Gastrocnemius medialis (tissue), 4 donors: ENCODE results near the gene FARP1. TPM values are rescaled to one million over a fixed set of nuclear protein-coding genes. Genes with fewer than 3 reads are reported as not detected.

Experiments used
- ATAC-seq, 2 donors: fragments of 150-250 bp; one replicate each; pipeline ENCODE4 v1.9.1; 2016
- DNase-seq, 2 donors: peaks; one replicate each; pipeline ENCODE4 v3.0.0-alpha.2; 2019
- H3K27ac ChIP-seq, 4 donors: fragments of 200-600 bp; sonication (generic); 1 replicate in 1 of 4; 2 replicates in 3 of 4; pipeline ENCODE4 v1.5.1; 2016 to 2018; ENCODE audit warnings: mild to moderate bottlenecking in 2 of 4, moderate library complexity in 1 of 4
- H3K27me3 ChIP-seq, 3 donors: fragments of 200-600 bp; sonication (generic) in 2 of 3; 1 replicate in 1 of 3; 2 replicates in 2 of 3; pipeline versions ENCODE4 v1.5.1 to v1.6.0; 2016 to 2019; ENCODE audit warnings: mild to moderate bottlenecking in 1 of 3, moderate library complexity in 1 of 3
- H3K36me3 ChIP-seq, 2 donors: fragments of 200-600 bp; sonication (generic) in 1 of 2; one replicate each; pipeline ENCODE4 v1.5.1; 2017 to 2018
- H3K4me1 ChIP-seq, 2 donors: fragments of 200-600 bp; sonication (generic) in 1 of 2; one replicate each; pipeline ENCODE4 v1.5.1; 2016 to 2017; ENCODE audit warnings: mild to moderate bottlenecking in 2 of 2
- H3K4me3 ChIP-seq, 4 donors: fragments of 200-600 bp; sonication (generic) in 3 of 4; 1 replicate in 1 of 4; 2 replicates in 3 of 4; pipeline ENCODE4 v1.5.1; 2016 to 2019; ENCODE audit warnings: mild to moderate bottlenecking in 2 of 4
- H3K9me3 ChIP-seq, 3 donors: fragments of 200-600 bp; sonication (generic) in 2 of 3; 1 replicate in 1 of 3; 2 replicates in 2 of 3; pipeline ENCODE4 v1.5.1; 2016 to 2019
- POLR2A ChIP-seq, 2 donors: fragments of 450-650 bp; IDR thresholded peaks; one replicate each; pipeline ENCODE4 v1.6.1; 2017; ENCODE audit warnings: antibody characterized with exemption in 2 of 2, mild to moderate bottlenecking in 2 of 2, moderate library complexity in 2 of 2
- in situ Hi-C, 4 donors: fragments of 200-750 bp; cut with MboI; loops; one replicate each; pipeline versions ENCODE4 v1.15.0 to v1.8.0; 2017; ENCODE audit warnings: low sequenced_read_pairs in 4 of 4
- intact Hi-C: fragments of 100-400 bp; cut with DNase I; formaldehyde crosslinking; loops from one replicate; pipeline ENCODE4 v1.15.1; 2023; ENCODE audit warnings: low total_unique reads
- total RNA-seq, 4 donors: library from RNA; depleted of rRNA; stranded (reverse); fragments of >200 nt; gene quantifications; one replicate each; pipeline versions ENCODE4 v1.1.0 to v1.2.3, GENCODE V29; 2016
- TF ChIP-seq, protein P1 (sequence below), 5 experiments: fragments of 450-650 bp in 3 of 5; fragments of 200-600 bp in 2 of 5; sonication (generic) in 2 of 5; IDR thresholded peaks in 4 of 5; conservative IDR thresholded peaks in 1 of 5; 1 replicate in 4 of 5; 2 replicates in 1 of 5; pipeline ENCODE4 v1.5.1; 2016 to 2019; ENCODE audit warnings: antibody characterized with exemption in 5 of 5, mild to moderate bottlenecking in 3 of 5, moderate library complexity in 3 of 5

The FARP1 gene
- total RNA-seq, 4 donors from 2014 or later, result 3.5 to 9.8 (median 4.9) TPM

GRCh38 chr13:98351636-98352035 lies 208.7 kb downstream of the FARP1 start:
- Histone ChIP-seq H3K4me1 (no peaks in the 10 kb centered on the region), H3K36me3 (no peaks in the 10 kb centered on the region), H3K4me3 (no peak overlapping the region), H3K27ac (no peak overlapping the region), H3K27me3 (no peaks in the 10 kb centered on the region), H3K9me3 (no peaks in the 10 kb centered on the region)
- no peak for DNase-seq
- no peak for ATAC-seq
- no peak for TF ChIP-seq POLR2A (IDR thresholded peaks at IDR 0.05)
- TF ChIP-seq, protein P1, sequence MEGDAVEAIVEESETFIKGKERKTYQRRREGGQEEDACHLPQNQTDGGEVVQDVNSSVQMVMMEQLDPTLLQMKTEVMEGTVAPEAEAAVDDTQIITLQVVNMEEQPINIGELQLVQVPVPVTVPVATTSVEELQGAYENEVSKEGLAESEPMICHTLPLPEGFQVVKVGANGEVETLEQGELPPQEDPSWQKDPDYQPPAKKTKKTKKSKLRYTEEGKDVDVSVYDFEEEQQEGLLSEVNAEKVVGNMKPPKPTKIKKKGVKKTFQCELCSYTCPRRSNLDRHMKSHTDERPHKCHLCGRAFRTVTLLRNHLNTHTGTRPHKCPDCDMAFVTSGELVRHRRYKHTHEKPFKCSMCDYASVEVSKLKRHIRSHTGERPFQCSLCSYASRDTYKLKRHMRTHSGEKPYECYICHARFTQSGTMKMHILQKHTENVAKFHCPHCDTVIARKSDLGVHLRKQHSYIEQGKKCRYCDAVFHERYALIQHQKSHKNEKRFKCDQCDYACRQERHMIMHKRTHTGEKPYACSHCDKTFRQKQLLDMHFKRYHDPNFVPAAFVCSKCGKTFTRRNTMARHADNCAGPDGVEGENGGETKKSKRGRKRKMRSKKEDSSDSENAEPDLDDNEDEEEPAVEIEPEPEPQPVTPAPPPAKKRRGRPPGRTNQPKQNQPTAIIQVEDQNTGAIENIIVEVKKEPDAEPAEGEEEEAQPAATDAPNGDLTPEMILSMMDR (IDR thresholded peaks at IDR 0.05 in 4 of 5, conservative IDR thresholded peaks at IDR 0.05 in 1 of 5), result no peak
- in situ Hi-C loops, result no loop called here
- intact Hi-C loops, result no loop called here

DNA sequence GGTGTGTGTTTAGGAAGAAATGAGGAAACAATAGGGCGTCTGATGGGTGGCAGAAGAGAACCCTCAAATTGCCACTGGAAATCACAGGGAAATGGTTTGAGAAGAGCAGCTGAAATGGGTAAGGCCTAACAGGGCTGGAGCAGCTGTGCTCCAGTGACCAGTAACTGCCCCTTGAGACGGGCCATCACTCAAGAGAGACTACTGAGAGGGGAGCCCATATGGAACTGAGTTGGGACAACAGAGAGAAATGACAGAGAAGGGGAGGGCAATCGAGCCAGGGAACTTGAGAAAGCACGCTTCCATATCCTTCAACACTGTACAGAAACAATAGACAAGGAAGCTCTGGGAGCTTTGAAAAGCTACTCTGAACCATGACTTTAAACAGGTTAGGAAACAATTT lies 209.3 kb downstream of the FARP1 start:
- H3K4me3 ChIP-seq, result no peak overlapping the region
- intact Hi-C loops (no loop called here), in situ Hi-C loops (no loop called here)
- H3K4me1 ChIP-seq, result no peaks in the 10 kb centered on the region
- ATAC-seq (no peak), DNase-seq (no peak)
- no peaks in the 10 kb centered on the region for H3K9me3 ChIP-seq
- no peaks in the 10 kb centered on the region for H3K27me3 ChIP-seq
- H3K36me3 ChIP-seq, result no peaks in the 10 kb centered on the region
- H3K27ac ChIP-seq, result no peak overlapping the region
- TF ChIP-seq, protein P1 (IDR thresholded peaks at IDR 0.05 in 4 of 5, conservative IDR thresholded peaks at IDR 0.05 in 1 of 5), result no peak
- TF ChIP-seq POLR2A (IDR thresholded peaks at IDR 0.05), result no peak

DNA sequence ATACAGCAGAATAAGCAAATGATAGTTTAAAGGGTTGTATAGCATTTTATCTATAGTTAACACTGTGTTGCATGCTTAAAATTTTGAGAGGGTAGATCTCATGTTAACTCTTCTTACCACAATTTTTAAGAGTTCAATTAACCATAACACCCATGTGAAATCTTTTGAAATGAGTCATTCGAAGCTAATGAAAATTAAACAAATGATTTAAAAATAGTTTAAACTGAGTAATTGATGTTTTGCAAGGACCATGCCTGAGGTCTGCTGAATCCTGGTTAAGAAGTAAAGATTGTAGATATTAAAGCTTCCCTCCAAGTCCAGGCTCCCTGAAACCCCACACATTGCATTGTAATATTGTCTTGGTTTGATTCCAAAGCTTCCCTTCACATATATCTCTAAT lies 210.9 kb downstream of the FARP1 start:
- TF ChIP-seq, protein P1 (IDR thresholded peaks at IDR 0.05 in 4 of 5, conservative IDR thresholded peaks at IDR 0.05 in 1 of 5), result no peak
- no peak for TF ChIP-seq POLR2A (IDR thresholded peaks at IDR 0.05)
- Histone ChIP-seq H3K36me3 (no peaks in the 10 kb centered on the region), H3K4me3 (no peak overlapping the region), H3K27ac (no peak overlapping the region), H3K4me1 (no peaks in the 10 kb centered on the region), H3K27me3 (no peaks in the 10 kb centered on the region), H3K9me3 (no peaks in the 10 kb centered on the region)
- no peak for DNase-seq
- in situ Hi-C loops, result no loop called here
- intact Hi-C loops, result no loop called here
- ATAC-seq, result no peak

DNA sequence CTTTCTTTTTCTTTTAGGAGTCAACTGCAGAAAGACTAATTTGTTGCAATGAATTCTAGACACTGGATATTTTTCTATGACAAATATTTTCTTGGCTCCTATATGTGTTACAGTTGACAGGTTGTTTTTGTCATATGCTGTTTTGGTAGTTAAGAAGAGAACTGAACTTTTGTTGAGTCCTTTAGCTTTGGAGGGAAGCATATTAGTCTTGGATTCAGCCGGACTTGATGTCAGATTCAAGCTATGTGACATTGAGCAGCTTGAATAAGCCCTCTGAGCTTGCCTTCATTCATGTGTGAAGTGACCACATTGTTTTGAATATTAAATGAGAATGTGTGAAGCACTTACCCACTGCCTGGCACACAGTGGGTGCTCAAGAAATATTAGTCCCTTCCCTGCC lies 216.0 kb downstream of the FARP1 start:
- DNase-seq (no peak), ATAC-seq (no peak)
- Histone ChIP-seq H3K27me3 (no peaks in the 10 kb centered on the region), H3K27ac (no peak overlapping the region), H3K4me1 (no peaks in the 10 kb centered on the region), H3K36me3 (no peaks in the 10 kb centered on the region), H3K9me3 (no peaks in the 10 kb centered on the region), H3K4me3 (no peak overlapping the region)
- intact Hi-C loops (no loop called here), in situ Hi-C loops (no loop called here)
- no peak for TF ChIP-seq POLR2A (IDR thresholded peaks at IDR 0.05)
- TF ChIP-seq, protein P1 (IDR thresholded peaks at IDR 0.05 in 4 of 5, conservative IDR thresholded peaks at IDR 0.05 in 1 of 5), result no peak

DNA sequence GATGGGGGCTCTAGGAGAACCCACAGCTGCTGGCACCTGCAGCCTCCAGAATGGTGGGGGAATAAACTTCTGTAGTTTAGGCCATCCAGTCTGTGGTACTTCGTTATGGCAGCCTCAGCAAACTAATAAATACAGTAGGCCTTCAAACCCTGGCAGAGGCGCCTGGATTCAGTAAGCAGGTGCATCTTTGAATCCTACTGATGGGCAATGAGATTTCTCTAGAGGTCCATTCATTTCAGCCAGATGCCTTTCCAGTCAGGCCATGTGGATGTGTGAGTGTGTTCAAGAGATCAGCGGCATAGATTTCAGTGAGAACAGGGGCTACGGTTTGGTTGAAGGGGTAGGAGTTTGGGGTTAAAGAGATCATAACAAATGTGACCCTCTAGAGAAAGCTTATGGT lies 217.7 kb downstream of the FARP1 start:
- in situ Hi-C loops, result no loop called here
- H3K4me1 ChIP-seq, result no peaks in the 10 kb centered on the region
- no peaks in the 10 kb centered on the region for H3K27me3 ChIP-seq
- H3K27ac ChIP-seq, result no peak overlapping the region
- no peaks in the 10 kb centered on the region for H3K9me3 ChIP-seq
- H3K4me3 ChIP-seq, result no peak overlapping the region
- DNase-seq, result no peak
- H3K36me3 ChIP-seq, result no peaks in the 10 kb centered on the region
- no peak for TF ChIP-seq POLR2A (IDR thresholded peaks at IDR 0.05)
- TF ChIP-seq, protein P1 (IDR thresholded peaks at IDR 0.05 in 4 of 5, conservative IDR thresholded peaks at IDR 0.05 in 1 of 5), result no peak
- intact Hi-C loops, result no loop called here
- ATAC-seq, result no peak
